Breast epithelium (tissue), 4 donors: ENCODE results near the gene KIF3B. TPM values are rescaled to one million over a fixed set of nuclear protein-coding genes. Genes with fewer than 3 reads are reported as not detected.
"Not testable (repeated sequence)": the region's sequence is repeated elsewhere in the genome, so short reads cannot be mapped to it uniquely, and the experiment has no call there.

Source experiments
- DNase-seq, 2 donors: peaks; one replicate each; pipeline ENCODE4 v3.0.0-alpha.2; 2019; ENCODE audit warnings: low spot score in 2 of 2
- H3K27ac ChIP-seq, 2 donors: fragments of 200-600 bp; sonication (generic) in 1 of 2; one replicate each; pipeline ENCODE4 v1.5.1; 2016 to 2019; ENCODE audit warnings: mild to moderate bottlenecking in 1 of 2
- H3K27me3 ChIP-seq, 2 donors: fragments of 200-600 bp; sonication (generic) in 1 of 2; one replicate each; pipeline versions ENCODE4 v1.5.1 to v1.6.0; 2017 to 2019; ENCODE audit warnings: control low read depth in 1 of 2, mild to moderate bottlenecking in 1 of 2
- H3K36me3 ChIP-seq: fragments of 200-600 bp; one replicate; pipeline ENCODE4 v1.5.1; 2019
- H3K4me1 ChIP-seq, 2 donors: fragments of 200-600 bp; sonication (generic); one replicate each; pipeline ENCODE4 v1.5.1; 2016 to 2019; ENCODE audit warnings: control low read depth in 1 of 2
- H3K4me3 ChIP-seq, 3 donors: fragments of 200-600 bp; sonication (generic); 1 replicate in 2 of 3; 2 replicates in 1 of 3; pipeline ENCODE4 v1.5.1; 2016 to 2019; ENCODE audit warnings: mild to moderate bottlenecking in 3 of 3, moderate library complexity in 2 of 3
- H3K9me3 ChIP-seq, 2 donors: fragments of 200-600 bp; sonication (generic) in 1 of 2; one replicate each; pipeline ENCODE4 v1.5.1; 2016 to 2019; ENCODE audit warnings: control low read depth in 1 of 2
- CTCF ChIP-seq, 3 donors: fragments of 450-650 bp; IDR thresholded peaks; one replicate each; pipeline ENCODE4 v1.5.1; 2016 to 2017; ENCODE audit warnings: antibody characterized with exemption in 3 of 3, mild to moderate bottlenecking in 3 of 3, moderate library complexity in 3 of 3
- POLR2A ChIP-seq: fragments of 450-650 bp; IDR thresholded peaks from one replicate; pipeline ENCODE4 v1.6.1; 2016; ENCODE audit warnings: antibody characterized with exemption, mild to moderate bottlenecking, moderate library complexity
- POLR2AphosphoS5 ChIP-seq, 3 donors: sonication (generic); formaldehyde crosslinking; IDR thresholded peaks; one replicate each; pipeline ENCODE4 v1.6.1; 2017; ENCODE audit warnings: antibody characterized with exemption in 3 of 3
- intact Hi-C: fragments of 100-400 bp; cut with DNase I; formaldehyde crosslinking; loops from one replicate; pipeline ENCODE4 v1.15.1; 2023; ENCODE audit warnings: low total_unique reads
- total RNA-seq, 3 donors: library from RNA; depleted of rRNA; stranded (reverse); fragments of >200 nt; gene quantifications; one replicate each; pipeline ENCODE4 v1.1.0, GENCODE V29; 2016

The KIF3B gene
- total RNA-seq, 3 donors from 2014 or later = 23.7 to 28.6 (median 24.6) TPM

- Histone ChIP-seq H3K9me3 (no peaks in the 10 kb centered on the region), H3K36me3 (no peaks in the 10 kb centered on the region), H3K27me3 (no peaks in the 10 kb centered on the region), H3K4me1 (no peaks in the 10 kb centered on the region), H3K4me3 (no peak overlapping the region), H3K27ac (no peak overlapping the region)
- intact Hi-C loops = no loop called here
- TF ChIP-seq POLR2A = no peak
- no peak for TF ChIP-seq POLR2AphosphoS5 (IDR thresholded peaks at IDR 0.05)
- no peak for TF ChIP-seq CTCF (IDR thresholded peaks at IDR 0.05)
- DNase-seq = no peak
Measured at GRCh38 chr20:32263398-32263954, 14.0 kb upstream of the KIF3B start.

- no peak for DNase-seq
- TF ChIP-seq CTCF (IDR thresholded peaks at IDR 0.05) = no peak
- no peak for TF ChIP-seq POLR2AphosphoS5 (IDR thresholded peaks at IDR 0.05)
- no peak for TF ChIP-seq POLR2A
- H3K4me1 ChIP-seq = no peaks in the 10 kb centered on the region
Measured at GRCh38 chr20:32271620-32272019, 5.8 kb upstream of the KIF3B start.

GRCh38 chr20:32274359-32274758, 3.1 kb upstream of the KIF3B start:
- no peak for TF ChIP-seq POLR2AphosphoS5 (IDR thresholded peaks at IDR 0.05)
- TF ChIP-seq CTCF (IDR thresholded peaks at IDR 0.05) = no peak
- no peak for TF ChIP-seq POLR2A
- H3K4me1 ChIP-seq = no peaks in the 10 kb centered on the region
- H3K36me3 ChIP-seq = no peaks in the 10 kb centered on the region
- H3K9me3 ChIP-seq = no peaks in the 10 kb centered on the region
- no peak for DNase-seq
- no peak overlapping the region for H3K4me3 ChIP-seq
- no peak overlapping the region for H3K27ac ChIP-seq
- intact Hi-C loops = no loop called here
- no peaks in the 10 kb centered on the region for H3K27me3 ChIP-seq

More at GRCh38 chr20:32271620-32272019, 5.8 kb upstream of the KIF3B start:
- Histone ChIP-seq H3K9me3 (no peaks in the 10 kb centered on the region), H3K27ac (no peak overlapping the region), H3K4me3 (no peak overlapping the region), H3K36me3 (no peaks in the 10 kb centered on the region), H3K27me3 (no peaks in the 10 kb centered on the region)
- intact Hi-C loops = no loop called here

GRCh38 chr20:32275163-32275562, 2.3 kb upstream of the KIF3B start:
- intact Hi-C loops, H3K4me1 ChIP-seq, H3K36me3 ChIP-seq, H3K9me3 ChIP-seq, H3K27me3 ChIP-seq, H3K4me3 ChIP-seq, DNase-seq, H3K27ac ChIP-seq: not testable (repeated sequence)

GRCh38 chr20:32278199-32278643, 770 bp downstream of the KIF3B start:
- peak overlapping the region; percentile 75 to 86 for H3K27ac ChIP-seq
- H3K4me3 ChIP-seq = peak overlapping the region; percentile 89 to 94 (median 91)
- no peaks in the 10 kb centered on the region for H3K9me3 ChIP-seq
- no peaks in the 10 kb centered on the region for H3K36me3 ChIP-seq
- H3K27me3 ChIP-seq = no peaks in the 10 kb centered on the region
- no peak for TF ChIP-seq POLR2A
- no peak for TF ChIP-seq POLR2AphosphoS5 (IDR thresholded peaks at IDR 0.05)
- no peak for TF ChIP-seq CTCF (IDR thresholded peaks at IDR 0.05)
- no peak for DNase-seq
- no peaks in the 10 kb centered on the region for H3K4me1 ChIP-seq
- intact Hi-C loops = no loop called here

GRCh38 chr20:32281711-32282110, 4.3 kb downstream of the KIF3B start:
- H3K4me3 ChIP-seq = no peak overlapping the region
- TF ChIP-seq CTCF (IDR thresholded peaks at IDR 0.05) (no peak), POLR2AphosphoS5 (IDR thresholded peaks at IDR 0.05) (no peak), POLR2A (no peak)
- H3K27ac ChIP-seq = no peak overlapping the region
- no peaks in the 10 kb centered on the region for H3K27me3 ChIP-seq
- no peaks in the 10 kb centered on the region for H3K36me3 ChIP-seq
- no peaks in the 10 kb centered on the region for H3K4me1 ChIP-seq
- H3K9me3 ChIP-seq = no peaks in the 10 kb centered on the region
- intact Hi-C loops = no loop called here
- DNase-seq = no peak
